Keratinocyte (primary cell): ENCODE results near the gene PCSK2. TPM values are rescaled to one million over a fixed set of nuclear protein-coding genes. Genes with fewer than 3 reads are reported as not detected.

Experiments
- DNase-seq: peaks from one replicate; pipeline ENCODE4 v3.0.0-alpha.2; 2011; ENCODE audit warnings: low read depth, missing footprints, low spot score
- FAIRE-seq: peaks from 2 replicates; lab custom pipeline; 2011; peaks lifted over from hg19 to GRCh38; lab: Jason Lieb, UNC
- H2AFZ ChIP-seq: 2 replicates; pipeline ENCODE4 v1.6.0; 2012; ENCODE audit warnings: low read length, control low read depth, inconsistent platforms; ENCODE audit not compliant: control insufficient read depth
- H3K27ac ChIP-seq: 2 replicates; pipeline ENCODE4 v1.5.1; 2011; ENCODE audit warnings: low read length; ENCODE audit not compliant: control insufficient read depth, insufficient read depth
- H3K27me3 ChIP-seq: 3 replicates; pipeline ENCODE4 v1.6.0; 2011; ENCODE audit warnings: low read length; ENCODE audit not compliant: control insufficient read depth, insufficient read depth; ENCODE audit errors: extremely low read depth
- H3K36me3 ChIP-seq, 2 experiments: 2 replicates in 1 of 2; 3 replicates in 1 of 2; pipeline ENCODE4 v1.5.1; 2011; ENCODE audit warnings: low read length in 2 of 2, mild to moderate bottlenecking in 1 of 2; ENCODE audit not compliant: control insufficient read depth in 2 of 2, insufficient read depth in 2 of 2; ENCODE audit errors: extremely low read depth in 1 of 2
- H3K4me1 ChIP-seq: 3 replicates; pipeline ENCODE4 v1.5.1; 2011; ENCODE audit warnings: low read length; ENCODE audit not compliant: control insufficient read depth, insufficient read depth; ENCODE audit errors: extremely low read depth
- H3K4me2 ChIP-seq: 3 replicates; pipeline ENCODE4 v1.6.0; 2011; ENCODE audit warnings: low read depth, low read length; ENCODE audit not compliant: control insufficient read depth, insufficient read depth; ENCODE audit errors: extremely low read depth
- H3K4me3 ChIP-seq, 3 experiments: fragments of 200-600 bp in 1 of 3; sonication (generic) in 1 of 3; 2 replicates in 2 of 3; 3 replicates in 1 of 3; pipeline ENCODE4 v1.5.1; 2011 to 2016; ENCODE audit warnings: low read length in 3 of 3, mild to moderate bottlenecking in 3 of 3, control low read depth in 2 of 3, inconsistent platforms in 1 of 3, low read depth in 1 of 3, mixed read lengths in 1 of 3, mixed run types in 1 of 3, moderate library complexity in 1 of 3; ENCODE audit not compliant: control insufficient read depth in 2 of 3, insufficient read depth in 2 of 3; ENCODE audit errors: extremely low read depth in 1 of 3
- H3K79me2 ChIP-seq: 2 replicates; pipeline ENCODE4 v1.6.0; 2012; ENCODE audit warnings: low read length; ENCODE audit not compliant: control insufficient read depth, insufficient read depth
- H3K9ac ChIP-seq: 3 replicates; pipeline ENCODE4 v1.6.0; 2011; ENCODE audit warnings: low read length; ENCODE audit not compliant: control insufficient read depth, insufficient read depth; ENCODE audit errors: extremely low read depth
- H3K9me1 ChIP-seq: 3 replicates; pipeline ENCODE4 v1.6.0; 2011; ENCODE audit warnings: low read length; ENCODE audit not compliant: control insufficient read depth, insufficient read depth; ENCODE audit errors: extremely low read depth
- H3K9me3 ChIP-seq: 2 replicates; pipeline ENCODE4 v1.5.1; 2012; ENCODE audit warnings: low read depth, low read length; ENCODE audit not compliant: control insufficient read depth
- H4K20me1 ChIP-seq: 3 replicates; pipeline ENCODE4 v1.6.0; 2011; ENCODE audit warnings: low read length; ENCODE audit not compliant: control insufficient read depth, insufficient read depth; ENCODE audit errors: extremely low read depth
- CTCF ChIP-seq, 3 experiments: IDR thresholded peaks in 1 of 3; conservative IDR thresholded peaks in 1 of 3; optimal IDR thresholded peaks in 1 of 3; 2 replicates in 2 of 3; 3 replicates in 1 of 3; pipeline versions ENCODE3 to v1.5.1; 2011; ENCODE audit warnings: low read length in 3 of 3, mild to moderate bottlenecking in 3 of 3, moderate library complexity in 2 of 3, control low read depth in 1 of 3, inconsistent platforms in 1 of 3; ENCODE audit not compliant: insufficient read depth in 2 of 3; ENCODE audit errors: extremely low read depth in 1 of 3
- EZH2 ChIP-seq: IDR thresholded peaks from one replicate; pipeline ENCODE4 v1.6.1; 2012; ENCODE audit warnings: inconsistent platforms, mild to moderate bottlenecking, low read length, moderate library complexity
- dilution Hi-C: fragments of 300-500 bp; cut with MboI; formaldehyde crosslinking; loops from one replicate; pipeline ENCODE4 v1.7.0; 2020; ENCODE audit warnings: low sequenced_read_pairs; ENCODE audit not compliant: extremely low pct_ligation_motif_present
- polyA plus RNA-seq, 5 experiments: library from polyadenylated mRNA; depleted of rRNA in 3 of 5; stranded (reverse) in 3 of 5; stranded (forward) in 1 of 5; unstranded in 1 of 5; fragments of >200 nt; gene quantifications; 1 replicate in 1 of 5; 2 replicates in 3 of 5; 3 replicates in 1 of 5; pipeline versions ENCODE4 v1.2.1 to v1.2.3, GENCODE V29; 2011 to 2012; ENCODE audit warnings: missing spikeins in 2 of 5, low read depth in 1 of 5, low replicate concordance in 1 of 5

Gene PCSK2
- polyA plus RNA-seq, 1 donor (not counting 4 experiments of a cell fraction or from before 2014, with no cell fraction given), result not detected

GRCh38 chr20:17488916-17489600, 262.2 kb downstream of the PCSK2 start:
- Histone ChIP-seq H3K4me2 (no peak overlapping the region), H3K9me3 (no peaks in the 10 kb centered on the region), H3K27ac (no peak overlapping the region), H3K4me1 (no peaks in the 10 kb centered on the region), H3K9me1 (no peaks in the 10 kb centered on the region), H2AFZ (no peak overlapping the region), H3K36me3 (no peaks in the 10 kb centered on the region), H3K4me3 (no peak overlapping the region), H3K27me3 (no peaks in the 10 kb centered on the region), H3K9ac (no peak overlapping the region), H4K20me1 (no peaks in the 10 kb centered on the region), H3K79me2 (no peaks in the 10 kb centered on the region)
- dilution Hi-C loops, result no loop called here
- DNase-seq (no peak), FAIRE-seq (no peak)
- no peak for TF ChIP-seq CTCF (optimal IDR thresholded peaks at IDR 0.05 in 1 of 3, IDR thresholded peaks at IDR 0.05 in 1 of 3, conservative IDR thresholded peaks at IDR 0.05 in 1 of 3; ENCODE audit: extremely low read depth in 1 of 3, insufficient read depth in 2 of 3, low read length in 3 of 3)
- TF ChIP-seq EZH2, result no peak

GRCh38 chr20:17490501-17490900, 263.7 kb downstream of the PCSK2 start:
- no peak overlapping the region for H3K27ac ChIP-seq
- dilution Hi-C loops, result no loop called here
- H3K79me2 ChIP-seq, result no peaks in the 10 kb centered on the region
- FAIRE-seq (no peak), DNase-seq (no peak)
- H3K4me1 ChIP-seq, result no peaks in the 10 kb centered on the region
- H3K9ac ChIP-seq, result no peak overlapping the region
- no peak overlapping the region for H3K4me3 ChIP-seq
- TF ChIP-seq EZH2 (no peak), CTCF (optimal IDR thresholded peaks at IDR 0.05 in 1 of 3, IDR thresholded peaks at IDR 0.05 in 1 of 3, conservative IDR thresholded peaks at IDR 0.05 in 1 of 3; ENCODE audit: extremely low read depth in 1 of 3, insufficient read depth in 2 of 3, low read length in 3 of 3) (no peak)
- H3K27me3 ChIP-seq, result no peaks in the 10 kb centered on the region
- H3K4me2 ChIP-seq, result no peak overlapping the region
- no peak overlapping the region for H2AFZ ChIP-seq
- no peaks in the 10 kb centered on the region for H3K9me1 ChIP-seq
- no peaks in the 10 kb centered on the region for H3K36me3 ChIP-seq
- H4K20me1 ChIP-seq, result no peaks in the 10 kb centered on the region
- no peaks in the 10 kb centered on the region for H3K9me3 ChIP-seq
